PC-9 (cell line): Measurements from ENCODE around the gene XRCC5.

Experiments used
- EZH2 ChIP-seq: fragments of 200-600 bp; sonication (generic); IDR thresholded peaks from 2 replicates; pipeline ENCODE4 v1.8.0; 2017; ENCODE audit warnings: antibody characterized with exemption, low read depth
- TF ChIP-seq, protein P1 (sequence below): fragments of 200-600 bp; sonication (generic); conservative IDR thresholded peaks from 2 replicates; pipeline ENCODE4 v1.6.1; 2017; ENCODE audit warnings: mixed run types, antibody characterized with exemption, mild to moderate bottlenecking, moderate library complexity

DNA sequence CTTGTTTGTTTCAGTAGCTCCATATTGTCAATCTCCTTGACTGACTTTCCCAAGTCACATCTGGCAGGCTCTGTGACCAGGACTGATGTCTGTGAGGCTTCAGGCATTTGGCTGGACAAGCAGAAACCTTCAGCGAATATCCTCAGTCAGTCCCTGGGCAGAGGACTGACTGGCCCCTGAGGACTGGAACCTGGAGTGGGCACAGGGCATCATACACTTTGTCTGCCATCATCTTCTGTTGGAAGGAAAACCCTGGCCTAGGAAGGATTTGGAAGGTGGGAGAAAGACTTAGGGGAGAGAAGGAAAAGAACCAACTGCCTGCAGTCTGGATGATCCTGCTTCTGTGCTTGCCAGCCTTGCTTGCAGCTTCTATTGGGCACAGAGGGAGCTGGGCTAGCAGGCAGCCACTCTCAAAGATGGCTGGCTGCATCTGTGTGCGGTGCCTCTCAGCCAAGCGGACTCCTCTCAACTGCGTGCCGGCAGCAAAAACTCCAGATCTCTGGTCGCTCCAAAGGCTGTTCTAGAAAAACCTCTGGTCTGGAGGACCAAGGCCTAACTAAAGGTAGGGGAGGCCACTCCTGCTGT, 136.3 kb downstream of the XRCC5 start:
- TF ChIP-seq, protein P1, sequence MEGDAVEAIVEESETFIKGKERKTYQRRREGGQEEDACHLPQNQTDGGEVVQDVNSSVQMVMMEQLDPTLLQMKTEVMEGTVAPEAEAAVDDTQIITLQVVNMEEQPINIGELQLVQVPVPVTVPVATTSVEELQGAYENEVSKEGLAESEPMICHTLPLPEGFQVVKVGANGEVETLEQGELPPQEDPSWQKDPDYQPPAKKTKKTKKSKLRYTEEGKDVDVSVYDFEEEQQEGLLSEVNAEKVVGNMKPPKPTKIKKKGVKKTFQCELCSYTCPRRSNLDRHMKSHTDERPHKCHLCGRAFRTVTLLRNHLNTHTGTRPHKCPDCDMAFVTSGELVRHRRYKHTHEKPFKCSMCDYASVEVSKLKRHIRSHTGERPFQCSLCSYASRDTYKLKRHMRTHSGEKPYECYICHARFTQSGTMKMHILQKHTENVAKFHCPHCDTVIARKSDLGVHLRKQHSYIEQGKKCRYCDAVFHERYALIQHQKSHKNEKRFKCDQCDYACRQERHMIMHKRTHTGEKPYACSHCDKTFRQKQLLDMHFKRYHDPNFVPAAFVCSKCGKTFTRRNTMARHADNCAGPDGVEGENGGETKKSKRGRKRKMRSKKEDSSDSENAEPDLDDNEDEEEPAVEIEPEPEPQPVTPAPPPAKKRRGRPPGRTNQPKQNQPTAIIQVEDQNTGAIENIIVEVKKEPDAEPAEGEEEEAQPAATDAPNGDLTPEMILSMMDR: no peak
- no peak for TF ChIP-seq EZH2
